K562 (cell line): ENCODE results near the gene OXLD1. TPM values are rescaled to one million over a fixed set of nuclear protein-coding genes. Genes with fewer than 3 reads are reported as not detected.

ENCODE experiments used
- ADNP ChIP-seq: fragments of 200-800 bp; sonication (Bioruptor generic); IDR thresholded peaks from 2 replicates; pipeline ENCODE4 v1.6.1; 2016; ENCODE audit warnings: missing genetic modification characterization, missing compliant biosample characterization
- CBFA2T3 ChIP-seq: fragments of 450-650 bp; IDR thresholded peaks from 2 replicates; pipeline ENCODE4 v1.6.1; 2017
- CBX8 ChIP-seq: fragments of 200-600 bp; sonication (generic); IDR thresholded peaks from 2 replicates; pipeline ENCODE4 v1.6.1; 2012; ENCODE audit warnings: borderline replicate concordance, mixed run types, low read depth, mild to moderate bottlenecking, moderate library complexity, mixed read lengths, low read length, control low read depth, inconsistent platforms; ENCODE audit not compliant: poor library complexity, severe bottlenecking; ENCODE audit errors: extremely low read depth
- CEBPB ChIP-seq: fragments of 450-650 bp; IDR thresholded peaks from 2 replicates; pipeline ENCODE4 v1.6.1; 2016; ENCODE audit warnings: missing genetic modification characterization, missing compliant biosample characterization
- CREM ChIP-seq: IDR thresholded peaks from 2 replicates; pipeline ENCODE4 v1.6.1; 2014; ENCODE audit warnings: antibody characterized with exemption, low read depth
- FOSL1 ChIP-seq: fragments of 200-800 bp; sonication (Bioruptor generic); conservative IDR thresholded peaks from 2 replicates; pipeline ENCODE4 v1.6.1; 2016; ENCODE audit warnings: missing genetic modification characterization, missing compliant biosample characterization
- HNRNPUL1 ChIP-seq: fragments of 200-400 bp; formaldehyde crosslinking; IDR thresholded peaks from 2 replicates; pipeline ENCODE4 v1.6.1; 2017; ENCODE audit warnings: low read length
- HOXB6 ChIP-seq: fragments of 250-450 bp; sonication (Bioruptor Pico); IDR thresholded peaks from 2 replicates; pipeline ENCODE4 v1.5.1; 2022; ENCODE audit warnings: mild to moderate bottlenecking, borderline replicate concordance
- JUND ChIP-seq, 2 experiments: IDR thresholded peaks; 2 replicates in 1 of 2; 3 replicates in 1 of 2; pipeline ENCODE4 v1.6.1; 2011; ENCODE audit warnings: borderline replicate concordance in 2 of 2, low read depth in 2 of 2, low read length in 2 of 2, improper control_type of control experiment in 1 of 2, missing biosample characterization in 1 of 2, missing genetic modification characterization in 1 of 2, missing genetic modification reagents in 1 of 2
- MTF1 ChIP-seq: fragments of 250-450 bp; sonication (Bioruptor Pico); IDR thresholded peaks from 2 replicates; pipeline ENCODE4 v1.9.0; 2021; ENCODE audit warnings: moderate library complexity, mild to moderate bottlenecking, inconsistent platforms, borderline replicate concordance
- NCOA1 ChIP-seq: fragments of 450-650 bp; IDR thresholded peaks from 2 replicates; pipeline ENCODE4 v1.6.1; 2016; ENCODE audit warnings: low read depth
- NCOA2 ChIP-seq, 2 experiments: fragments of 450-650 bp; IDR thresholded peaks; 2 replicates each; pipeline ENCODE4 v1.6.1; 2018; ENCODE audit warnings: mild to moderate bottlenecking in 2 of 2, moderate library complexity in 1 of 2; ENCODE audit not compliant: partially characterized antibody in 2 of 2
- NR3C1 ChIP-seq: sonication (generic); formaldehyde crosslinking; IDR thresholded peaks from 2 replicates; pipeline ENCODE4 v1.8.1; 2022; ENCODE audit warnings: missing genetic modification reagents
- PHB2 ChIP-seq: fragments of 450-650 bp; IDR thresholded peaks from 2 replicates; pipeline ENCODE4 v1.6.1; 2017; ENCODE audit warnings: low read depth
- POLR3G ChIP-seq: IDR thresholded peaks from 2 replicates; pipeline ENCODE4 v1.6.1; 2011; ENCODE audit not compliant: insufficient read length, insufficient replicate concordance; ENCODE audit errors: extremely low read depth
- RFX7 ChIP-seq: fragments of 250-450 bp; sonication (Bioruptor Pico); IDR thresholded peaks from 2 replicates; pipeline ENCODE4 v1.5.1; 2021; ENCODE audit warnings: mild to moderate bottlenecking
- SOX6 ChIP-seq: fragments of 450-650 bp; IDR thresholded peaks from 2 replicates; pipeline ENCODE4 v1.6.1; 2014; ENCODE audit warnings: mild to moderate bottlenecking
- TAF7 ChIP-seq: fragments of 450-650 bp; IDR thresholded peaks from 2 replicates; pipeline ENCODE4 v1.6.1; 2016; ENCODE audit warnings: missing genetic modification characterization, missing compliant biosample characterization
- TAF9B ChIP-seq: fragments of 450-650 bp; IDR thresholded peaks from 2 replicates; pipeline ENCODE4 v1.6.1; 2018; ENCODE audit warnings: mild to moderate bottlenecking; ENCODE audit not compliant: partially characterized antibody
- ZBED1 ChIP-seq: IDR thresholded peaks from 2 replicates; pipeline ENCODE4 v1.6.1; 2014
- ZBTB8A ChIP-seq: fragments of 450-650 bp; IDR thresholded peaks from 2 replicates; pipeline ENCODE4 v1.6.1; 2018; ENCODE audit warnings: mild to moderate bottlenecking, moderate library complexity; ENCODE audit not compliant: partially characterized antibody
- ZNF232 ChIP-seq: sonication (generic); formaldehyde crosslinking; IDR thresholded peaks from 2 replicates; pipeline ENCODE4 v1.8.0; 2022; ENCODE audit warnings: mild to moderate bottlenecking, missing genetic modification reagents
- ZNF311 ChIP-seq: fragments of 250-450 bp; sonication (Bioruptor Pico); IDR thresholded peaks from 2 replicates; pipeline ENCODE4 v1.4.0; 2020; ENCODE audit warnings: mild to moderate bottlenecking, moderate library complexity
- ZNF41 ChIP-seq: fragments of 250-450 bp; sonication (Bioruptor Pico); conservative IDR thresholded peaks from 2 replicates; pipeline ENCODE4 v1.4.0; 2020; ENCODE audit warnings: mild to moderate bottlenecking
- ZNF707 ChIP-seq: fragments of 250-450 bp; sonication (Bioruptor Pico); conservative IDR thresholded peaks from 2 replicates; pipeline ENCODE4 v1.8.0; 2022; ENCODE audit warnings: inconsistent platforms, mild to moderate bottlenecking, moderate library complexity
- polyA plus RNA-seq, 8 experiments: library from polyadenylated mRNA; depleted of rRNA in 4 of 8; stranded (reverse) in 5 of 8; unstranded in 3 of 8; fragments of >200 nt; fragmentation: Nextera tagmentation in 2 of 8; fragmentation: Illumina TruSeq in 1 of 8; extraction: Ambion mirVana in 2 of 8; extraction: Trizol in 1 of 8; gene quantifications; 2 replicates each; pipeline versions ENCODE4 v1.2.1 to v1.2.3, GENCODE V29; 2011 to 2014; ENCODE audit warnings: inconsistent platforms in 1 of 8, missing spikeins in 1 of 8
- total RNA-seq, 7 experiments: library from RNA; depleted of rRNA in 6 of 7; stranded (reverse); fragments of >200 nt in 6 of 7; fragmentation: Illumina TruSeq in 2 of 7; extraction: Trizol in 2 of 7; gene quantifications; 2 replicates each; pipeline versions ENCODE4 v1.2.1 to v1.2.3, GENCODE V29; 2011 to 2021; ENCODE audit warnings: low replicate concordance in 1 of 7
- TF ChIP-seq, protein P1 (sequence below): fragments of 250-450 bp; sonication (Bioruptor Pico); IDR thresholded peaks from 2 replicates; pipeline ENCODE4 v1.8.0; 2022; ENCODE audit warnings: inconsistent platforms
- TF ChIP-seq, protein P2 (sequence below): fragments of 250-450 bp; sonication (Bioruptor Pico); IDR thresholded peaks from 2 replicates; pipeline ENCODE4 v1.8.0; 2022; ENCODE audit warnings: moderate library complexity, mild to moderate bottlenecking, inconsistent platforms
- TF ChIP-seq, protein P3 (sequence below): fragments of 250-450 bp; sonication (Bioruptor Pico); IDR thresholded peaks from 2 replicates; pipeline ENCODE4 v1.8.0; 2021; ENCODE audit warnings: mild to moderate bottlenecking, moderate library complexity

OXLD1 gene
- total and polyA plus RNA-seq, 9 of the 15 experiments (the other 6 are each of a cell fraction or from before 2014, with no cell fraction given): 4.4 to 115 (median 29.3) TPM

DNA sequence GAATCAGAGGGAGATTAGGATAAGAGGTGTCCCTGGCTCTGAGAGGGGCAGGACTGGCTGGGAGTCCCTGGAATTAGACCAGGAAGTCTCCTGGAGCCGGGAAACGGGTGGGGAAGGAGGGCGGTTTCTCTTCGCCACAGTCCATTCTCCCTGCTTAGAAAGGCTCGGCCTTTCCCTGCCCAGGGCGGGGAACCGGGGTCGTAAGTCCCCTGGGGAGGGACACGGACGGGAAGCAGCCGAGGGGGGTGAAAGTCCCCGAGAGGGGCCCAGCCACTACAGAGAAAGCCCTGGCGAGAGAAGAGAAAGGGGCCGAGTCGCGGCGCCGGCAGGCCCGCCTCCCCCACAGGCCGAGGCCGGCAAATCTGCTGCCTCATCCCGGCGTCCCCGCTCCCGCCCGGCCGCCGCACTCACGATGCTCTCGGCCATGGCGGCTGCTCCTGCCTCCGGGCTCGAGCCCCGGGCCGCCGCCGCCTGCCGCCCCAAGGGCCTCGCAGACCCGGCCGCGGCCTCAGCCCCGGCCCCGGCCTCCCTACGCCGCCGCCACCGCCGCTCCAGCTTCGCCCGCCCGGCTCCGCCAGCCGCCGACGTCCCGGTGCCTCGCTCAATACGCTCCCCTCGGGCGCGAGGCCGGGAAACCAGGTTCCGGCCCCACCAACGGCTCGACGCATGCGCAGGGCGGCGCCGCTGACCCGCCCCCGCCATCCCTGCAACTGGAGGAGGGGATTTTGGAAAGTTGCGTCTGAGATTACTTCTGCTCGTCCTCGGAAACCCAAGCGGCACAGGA lies 29.7 kb downstream of the OXLD1 start, which contains the start of the genes NPLOC4 and TSPAN10 (continued):
- TF ChIP-seq, protein P1, sequence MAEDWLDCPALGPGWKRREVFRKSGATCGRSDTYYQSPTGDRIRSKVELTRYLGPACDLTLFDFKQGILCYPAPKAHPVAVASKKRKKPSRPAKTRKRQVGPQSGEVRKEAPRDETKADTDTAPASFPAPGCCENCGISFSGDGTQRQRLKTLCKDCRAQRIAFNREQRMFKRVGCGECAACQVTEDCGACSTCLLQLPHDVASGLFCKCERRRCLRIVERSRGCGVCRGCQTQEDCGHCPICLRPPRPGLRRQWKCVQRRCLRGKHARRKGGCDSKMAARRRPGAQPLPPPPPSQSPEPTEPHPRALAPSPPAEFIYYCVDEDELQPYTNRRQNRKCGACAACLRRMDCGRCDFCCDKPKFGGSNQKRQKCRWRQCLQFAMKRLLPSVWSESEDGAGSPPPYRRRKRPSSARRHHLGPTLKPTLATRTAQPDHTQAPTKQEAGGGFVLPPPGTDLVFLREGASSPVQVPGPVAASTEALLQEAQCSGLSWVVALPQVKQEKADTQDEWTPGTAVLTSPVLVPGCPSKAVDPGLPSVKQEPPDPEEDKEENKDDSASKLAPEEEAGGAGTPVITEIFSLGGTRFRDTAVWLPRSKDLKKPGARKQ (CRISPR knock-in tag): no peak
- no peak for TF ChIP-seq ZNF41 (CRISPR knock-in tag)
- no peak for TF ChIP-seq ZNF232 (CRISPR knock-in tag)
- no peak for TF ChIP-seq TAF9B
- TF ChIP-seq MTF1 (CRISPR knock-in tag): no peak
- no peak for TF ChIP-seq ZBED1
- peak; percentile 47 for TF ChIP-seq FOSL1
- TF ChIP-seq ADNP (tag): no peak
- TF ChIP-seq POLR3G: no peak
- 0 out of 2 replicates have a peak, but pooled peaks have one; percentile 27 for TF ChIP-seq JUND (IDR thresholded peaks at IDR 0.05; ENCODE audit: borderline replicate concordance, low read depth, low read length)
- TF ChIP-seq JUND (tag; IDR thresholded peaks at IDR 0.05; ENCODE audit: borderline replicate concordance, low read depth, low read length): no peak; the same call in 2 of the 3 replicates
- TF ChIP-seq PHB2: no peak
- no peak for TF ChIP-seq NCOA2 (IDR thresholded peaks at IDR 0.05; ENCODE audit: partially characterized antibody in 2 of 2)
- TF ChIP-seq SOX6: peak; percentile 53
- TF ChIP-seq ZBTB8A: no peak
- no peak for TF ChIP-seq ZNF311 (CRISPR knock-in tag)
- no peak for TF ChIP-seq CBX8
- no peak for TF ChIP-seq ZNF707 (CRISPR knock-in tag)
- peak; percentile 79 for TF ChIP-seq CREM
- TF ChIP-seq CBFA2T3: no peak
- TF ChIP-seq HOXB6: no peak
- peak; percentile 38; the same call in 1 of the 2 replicates for TF ChIP-seq TAF7
- peak; percentile 86 for TF ChIP-seq NCOA1
- TF ChIP-seq, protein P2, sequence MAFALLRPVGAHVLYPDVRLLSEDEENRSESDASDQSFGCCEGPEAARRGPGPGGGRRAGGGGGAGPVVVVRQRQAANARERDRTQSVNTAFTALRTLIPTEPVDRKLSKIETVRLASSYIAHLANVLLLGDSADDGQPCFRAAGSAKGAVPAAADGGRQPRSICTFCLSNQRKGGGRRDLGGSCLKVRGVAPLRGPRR: no peak
- TF ChIP-seq HNRNPUL1: no peak
- TF ChIP-seq RFX7: no peak
- no peak for TF ChIP-seq NR3C1 (CRISPR knock-in tag)
- TF ChIP-seq, protein P3, sequence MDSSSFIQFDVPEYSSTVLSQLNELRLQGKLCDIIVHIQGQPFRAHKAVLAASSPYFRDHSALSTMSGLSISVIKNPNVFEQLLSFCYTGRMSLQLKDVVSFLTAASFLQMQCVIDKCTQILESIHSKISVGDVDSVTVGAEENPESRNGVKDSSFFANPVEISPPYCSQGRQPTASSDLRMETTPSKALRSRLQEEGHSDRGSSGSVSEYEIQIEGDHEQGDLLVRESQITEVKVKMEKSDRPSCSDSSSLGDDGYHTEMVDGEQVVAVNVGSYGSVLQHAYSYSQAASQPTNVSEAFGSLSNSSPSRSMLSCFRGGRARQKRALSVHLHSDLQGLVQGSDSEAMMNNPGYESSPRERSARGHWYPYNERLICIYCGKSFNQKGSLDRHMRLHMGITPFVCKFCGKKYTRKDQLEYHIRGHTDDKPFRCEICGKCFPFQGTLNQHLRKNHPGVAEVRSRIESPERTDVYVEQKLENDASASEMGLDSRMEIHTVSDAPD (CRISPR knock-in tag): no peak
- TF ChIP-seq CEBPB (tag): no peak
